Omental fat pad (tissue), 4 donors: ENCODE results near the gene CD34. TPM values are rescaled to one million over a fixed set of nuclear protein-coding genes. Genes with fewer than 3 reads are reported as not detected.

ENCODE experiments used
- ATAC-seq: fragments of 150-250 bp; one replicate; pipeline ENCODE4 v1.9.1; 2016; ENCODE audit warnings: mild to moderate bottlenecking, moderate library complexity; ENCODE audit not compliant: low FRiP score
- DNase-seq: peaks from one replicate; pipeline ENCODE4 v3.0.0-alpha.2; 2019; ENCODE audit warnings: low spot score
- CTCF ChIP-seq, 3 donors: fragments of 450-650 bp; IDR thresholded peaks; one replicate each; pipeline ENCODE4 v1.5.1; 2016 to 2017; ENCODE audit warnings: antibody characterized with exemption in 3 of 3, mild to moderate bottlenecking in 3 of 3, moderate library complexity in 2 of 3
- total RNA-seq, 4 donors: library from RNA; depleted of rRNA; stranded (reverse); fragments of >200 nt; gene quantifications; one replicate each; pipeline ENCODE4 v1.1.0, GENCODE V29; 2016

The CD34 gene
- total RNA-seq, 4 donors from 2014 or later: 52.6 to 123 (median 76.9) TPM

DNA sequence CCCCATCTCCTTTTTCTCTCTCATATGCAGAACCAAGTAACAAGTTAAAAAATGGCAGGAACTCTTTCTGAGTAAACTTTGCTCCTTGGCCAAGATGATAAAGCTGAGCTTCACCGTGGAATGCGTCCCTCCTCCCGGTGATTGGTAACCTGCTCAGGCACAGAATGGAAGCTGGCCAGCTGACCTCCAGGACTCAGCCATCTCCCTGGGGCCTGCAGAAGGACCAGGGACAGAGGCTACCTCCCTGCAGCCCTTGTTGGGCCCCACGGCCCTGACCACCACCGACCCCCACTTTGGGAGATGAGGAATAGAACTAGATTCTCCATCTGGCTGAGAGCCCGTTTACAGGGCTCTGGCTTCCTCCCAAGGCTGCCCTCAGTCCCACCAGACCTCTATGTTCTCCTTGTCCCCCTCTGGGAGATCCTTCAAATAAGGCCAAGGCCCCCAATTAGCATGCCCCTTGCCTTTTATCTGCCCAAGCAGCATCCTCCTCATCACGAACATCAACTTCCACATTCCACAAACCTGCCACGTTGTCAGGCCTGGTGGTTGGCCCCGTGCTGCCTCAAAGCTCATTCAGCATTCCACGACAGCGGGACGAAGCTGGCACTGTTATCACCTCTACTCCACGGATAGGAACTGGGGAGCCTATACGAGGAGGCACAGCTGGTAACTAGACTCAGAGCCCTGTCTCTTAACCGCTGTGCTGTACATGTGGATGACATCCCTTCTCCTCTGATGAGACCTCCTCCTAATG, 74.2 kb downstream of the CD34 start:
- no peak for DNase-seq
- TF ChIP-seq CTCF (IDR thresholded peaks at IDR 0.05): no peak
- ATAC-seq: no peak

GRCh38 chr1:207835958-207836357, 75.0 kb downstream of the CD34 start:
- TF ChIP-seq CTCF (IDR thresholded peaks at IDR 0.05): no peak
- no peak for ATAC-seq

GRCh38 chr1:207833956-207834660, 76.8 kb downstream of the CD34 start:
- DNase-seq: no peak
- no peak for TF ChIP-seq CTCF (IDR thresholded peaks at IDR 0.05)
- ATAC-seq: no peak

More at GRCh38 chr1:207835958-207836357, 75.0 kb downstream of the CD34 start:
- DNase-seq: no peak

- TF ChIP-seq CTCF (IDR thresholded peaks at IDR 0.05): no peak
- ATAC-seq (no peak), DNase-seq (no peak)
Observed at GRCh38 chr1:207833381-207833780, 77.5 kb downstream of the CD34 start.

- ATAC-seq: no peak
- no peak for DNase-seq
- TF ChIP-seq CTCF (IDR thresholded peaks at IDR 0.05): no peak
Observed at GRCh38 chr1:207832796-207833195, 78.1 kb downstream of the CD34 start.

DNA sequence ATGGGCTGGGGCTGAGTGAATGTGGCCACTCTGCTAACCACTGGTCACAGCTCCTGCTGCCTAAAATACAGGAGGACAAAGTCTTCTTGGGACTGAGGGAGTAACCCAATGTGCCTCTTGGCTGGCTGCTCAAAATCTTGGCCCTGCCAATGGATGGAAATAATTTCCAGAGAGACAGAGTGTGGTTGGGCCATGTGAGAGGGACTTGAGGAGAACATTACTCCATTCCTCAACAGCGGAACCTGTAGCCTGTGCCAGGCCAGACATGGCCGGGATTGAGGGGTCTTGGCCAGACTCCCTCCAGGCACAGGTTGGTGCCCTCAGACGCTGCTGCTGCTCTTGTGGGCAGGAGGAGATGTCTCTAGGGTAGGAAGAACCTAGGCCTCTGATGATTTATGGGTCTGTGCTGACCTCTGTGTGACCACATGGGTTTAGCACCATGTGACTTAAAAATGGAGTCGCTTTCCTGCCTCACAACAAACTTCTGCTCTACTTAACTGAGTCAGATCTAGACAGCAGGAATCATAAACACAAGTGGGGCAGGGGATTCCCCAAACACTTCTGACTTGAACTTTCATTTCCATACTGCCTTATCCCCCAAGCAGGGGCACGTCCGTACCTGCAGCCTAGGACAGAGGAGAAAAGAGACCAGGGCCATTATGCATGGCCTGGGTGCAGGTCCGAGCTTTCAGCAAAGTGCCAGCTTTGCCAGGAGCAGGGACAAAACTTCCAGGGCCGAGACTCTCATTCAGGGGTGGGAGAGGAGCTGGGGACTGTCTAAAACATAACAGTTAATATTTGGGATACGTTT, 79.2 kb downstream of the CD34 start:
- no peak for TF ChIP-seq CTCF (IDR thresholded peaks at IDR 0.05)
- DNase-seq (no peak), ATAC-seq (no peak)

Other genes starting within 250 kb of the CD34 start
- 100 to 1,000 TPM; 153 to 197 (median 174) TPM for gene CD46, start 159.1 kb downstream of the CD34 start, total RNA-seq